Right lobe of liver (tissue), 6 donors: Measurements from ENCODE around the gene POLE. TPM values are rescaled to one million over a fixed set of nuclear protein-coding genes. Genes with fewer than 3 reads are reported as not detected.
A peak's percentile ranks its signal among the peaks of the same experiment; 100 is the strongest.

ENCODE experiments used
- ATAC-seq, 4 donors: fragments of 200-7000 bp; cut with Tn5 transposase; one replicate each; pipeline ENCODE4 v1.9.1; 2020; ENCODE audit warnings: mild to moderate bottlenecking in 4 of 4, moderate library complexity in 4 of 4
- DNase-seq, 3 donors: peaks; one replicate each; pipeline ENCODE4 v3.0.0-alpha.2; 2020
- H3K27ac ChIP-seq, 3 donors: fragments of 200-600 bp; one replicate each; pipeline ENCODE4 v1.8.0; 2022
- H3K27me3 ChIP-seq, 2 donors: fragments of 200-600 bp; one replicate each; pipeline ENCODE4 v1.8.0; 2022
- H3K36me3 ChIP-seq, 4 donors: fragments of 200-600 bp; sonication (generic) in 1 of 4; one replicate each; pipeline versions ENCODE4 v1.5.1 to v1.8.0; 2017 to 2022; ENCODE audit warnings: control low read depth in 1 of 4
- H3K4me1 ChIP-seq, 4 donors: fragments of 200-600 bp; sonication (generic) in 1 of 4; one replicate each; pipeline versions ENCODE4 v1.5.1 to v1.8.0; 2017 to 2022; ENCODE audit warnings: control low read depth in 1 of 4
- H3K4me3 ChIP-seq, 3 donors: fragments of 200-600 bp; one replicate each; pipeline ENCODE4 v1.8.0; 2022
- H3K9me3 ChIP-seq, 4 donors: fragments of 200-600 bp; sonication (generic) in 1 of 4; one replicate each; pipeline versions ENCODE4 v1.5.1 to v1.8.0; 2017 to 2022; ENCODE audit warnings: control low read depth in 1 of 4
- POLR2A ChIP-seq: fragments of 450-650 bp; IDR thresholded peaks from one replicate; pipeline ENCODE4 v1.6.1; 2017; ENCODE audit warnings: antibody characterized with exemption, mild to moderate bottlenecking
- WGBS: methylation state at CpG from one replicate; pipeline ENCODE4 v1.1.6; 2018; ENCODE audit warnings: low coverage, low lambda C conversion rate; ENCODE audit not compliant: insufficient coverage; ENCODE audit errors: missing lambda C conversion rate; 5-methylcytosine and 5-hydroxymethylcytosine counted together
- intact Hi-C, 2 donors: fragments of 100-400 bp; cut with DNase I; formaldehyde crosslinking; loops; one replicate each; pipeline versions ENCODE4 v1.11.2 to v1.14.1; 2022
- total RNA-seq, 6 experiments: library from RNA; depleted of rRNA in 2 of 6; stranded (reverse); fragments of >200 nt in 2 of 6; fragmentation: NEBNext Ultra II Directional in 3 of 6; extraction: Animal tissue kit (Norgen Biotek cat#: 25700) in 3 of 6; gene quantifications; one replicate each; pipeline versions ENCODE4 v1.1.0 to v1.2.4, GENCODE V29; 2016 to 2023
- TF ChIP-seq, protein P1 (sequence below), 4 donors: fragments of 200-600 bp in 3 of 4; fragments of 450-650 bp in 1 of 4; IDR thresholded peaks; one replicate each; pipeline versions ENCODE4 v1.5.1 to v1.8.0; 2016 to 2022; ENCODE audit warnings: antibody characterized with exemption in 4 of 4, mild to moderate bottlenecking in 2 of 4
- donor health status: DM: no; HTN: yes; CAD: no.
- donor health status: DM: no; HTN: no; CAD: no.
- donor health status: DM: no; HTN: no; CAD: no.
- donor health status: DM: no; HTN: yes; CAD: no.
- donor health status: DM: no; HTN: yes; CAD: no.

Gene POLE
- total RNA-seq, 6 experiments from 2014 or later: 13.6 to 34.0 (median 22.7) TPM

DNA sequence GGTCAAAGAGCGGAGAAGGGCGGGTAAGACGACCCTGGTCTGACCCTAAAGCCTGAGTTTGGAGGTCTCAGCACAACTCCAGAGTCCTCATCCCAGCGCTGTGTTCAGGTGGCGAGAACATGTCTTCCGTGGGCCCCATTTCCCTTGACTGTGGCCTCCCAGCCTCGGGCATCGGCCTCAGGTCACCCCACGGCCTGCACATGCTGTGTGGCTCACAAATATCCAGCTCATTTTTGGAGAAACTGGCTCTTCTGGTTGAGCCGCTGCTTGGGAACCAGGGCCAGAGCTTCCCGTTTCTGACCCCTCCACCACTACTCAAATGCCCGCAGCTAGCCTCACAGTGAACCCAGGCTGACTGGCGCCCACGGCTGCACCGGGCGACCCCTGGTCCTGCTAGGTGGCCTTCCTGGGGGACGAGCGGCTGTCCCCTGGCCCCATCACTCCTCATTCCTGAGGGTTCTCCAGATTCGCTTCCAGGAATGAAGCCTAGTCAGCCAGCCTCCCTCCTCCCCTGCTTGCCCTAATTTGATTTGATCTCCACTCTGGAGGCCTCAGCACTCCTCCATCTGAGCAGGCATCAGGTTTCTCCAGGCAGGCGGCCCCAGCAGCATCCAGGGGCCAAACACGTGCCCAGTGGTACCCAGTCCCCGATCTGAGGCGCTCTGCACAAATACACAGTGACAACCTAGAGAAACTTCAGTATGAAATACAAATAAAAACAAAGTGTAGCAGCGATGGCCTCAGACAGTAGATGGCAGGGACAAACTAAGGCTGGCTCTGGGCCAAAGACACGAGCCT, 63.9 kb downstream of the POLE start:
- Histone ChIP-seq H3K9me3 (no peaks in the 10 kb centered on the region), H3K27ac (no peak overlapping the region), H3K4me1 (peaks cover 0 to 2% (median 0%) of the 10 kb centered on the region in 4 donors), H3K27me3 (no peaks in the 10 kb centered on the region), H3K4me3 (no peak overlapping the region), H3K36me3 (peaks cover 0 to 10% (median 0%) of the 10 kb centered on the region in 4 donors)
- ATAC-seq: peak in 1 of 4 donors; percentile 4
- no peak for TF ChIP-seq POLR2A
- TF ChIP-seq, protein P1, sequence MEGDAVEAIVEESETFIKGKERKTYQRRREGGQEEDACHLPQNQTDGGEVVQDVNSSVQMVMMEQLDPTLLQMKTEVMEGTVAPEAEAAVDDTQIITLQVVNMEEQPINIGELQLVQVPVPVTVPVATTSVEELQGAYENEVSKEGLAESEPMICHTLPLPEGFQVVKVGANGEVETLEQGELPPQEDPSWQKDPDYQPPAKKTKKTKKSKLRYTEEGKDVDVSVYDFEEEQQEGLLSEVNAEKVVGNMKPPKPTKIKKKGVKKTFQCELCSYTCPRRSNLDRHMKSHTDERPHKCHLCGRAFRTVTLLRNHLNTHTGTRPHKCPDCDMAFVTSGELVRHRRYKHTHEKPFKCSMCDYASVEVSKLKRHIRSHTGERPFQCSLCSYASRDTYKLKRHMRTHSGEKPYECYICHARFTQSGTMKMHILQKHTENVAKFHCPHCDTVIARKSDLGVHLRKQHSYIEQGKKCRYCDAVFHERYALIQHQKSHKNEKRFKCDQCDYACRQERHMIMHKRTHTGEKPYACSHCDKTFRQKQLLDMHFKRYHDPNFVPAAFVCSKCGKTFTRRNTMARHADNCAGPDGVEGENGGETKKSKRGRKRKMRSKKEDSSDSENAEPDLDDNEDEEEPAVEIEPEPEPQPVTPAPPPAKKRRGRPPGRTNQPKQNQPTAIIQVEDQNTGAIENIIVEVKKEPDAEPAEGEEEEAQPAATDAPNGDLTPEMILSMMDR (IDR thresholded peaks at IDR 0.05): no peak
- 44% methylated on average over 4 of the region's 25 CpGs for WGBS
- DNase-seq: no peak
- intact Hi-C loops: no loop called here

DNA sequence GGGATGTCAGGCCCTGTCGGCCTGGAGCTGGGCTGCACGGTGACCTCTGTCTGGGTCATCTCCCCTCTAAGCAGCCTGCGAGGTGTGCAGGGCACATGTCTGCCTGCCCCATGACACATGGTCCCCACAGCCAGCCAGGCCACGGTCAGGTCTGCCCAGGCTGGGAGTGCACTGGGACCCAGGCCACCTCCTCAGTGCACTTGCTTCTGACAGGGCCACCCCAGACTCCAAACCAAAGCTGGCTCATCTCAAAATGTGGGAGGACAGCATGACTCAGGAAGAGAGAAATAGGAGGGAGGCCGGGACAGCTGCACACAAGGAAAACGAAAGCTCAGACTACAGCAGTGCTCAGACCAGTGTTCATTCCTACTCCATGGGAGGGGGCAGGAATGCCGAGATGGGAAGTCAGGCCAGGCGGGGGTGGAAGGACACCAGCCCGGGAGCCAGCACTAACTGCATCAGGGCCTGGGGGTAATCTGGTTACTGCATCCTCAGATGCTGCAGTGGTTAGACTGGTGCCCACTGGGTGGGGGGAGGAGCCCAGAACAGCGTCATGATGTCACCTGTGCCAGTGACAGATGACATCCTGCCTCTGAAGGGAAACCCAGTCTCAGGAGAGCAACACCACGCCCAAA, 64.6 kb downstream of the POLE start:
- ATAC-seq (peak; percentile 21 to 58 (median 34)), DNase-seq (no peak)
- Histone ChIP-seq H3K27me3 (peaks cover 0 to 3% of the 10 kb centered on the region in 2 donors), H3K27ac (no peak overlapping the region), H3K4me1 (peaks cover 0 to 4% (median 0%) of the 10 kb centered on the region in 4 donors), H3K9me3 (no peaks in the 10 kb centered on the region), H3K4me3 (no peak overlapping the region), H3K36me3 (peaks cover 0 to 10% (median 0%) of the 10 kb centered on the region in 4 donors)
- TF ChIP-seq, protein P1 (IDR thresholded peaks at IDR 0.05): no peak
- no peak for TF ChIP-seq POLR2A
- 45% methylated on average over 3 of the region's 11 CpGs for WGBS
- intact Hi-C loops: no loop called here

DNA sequence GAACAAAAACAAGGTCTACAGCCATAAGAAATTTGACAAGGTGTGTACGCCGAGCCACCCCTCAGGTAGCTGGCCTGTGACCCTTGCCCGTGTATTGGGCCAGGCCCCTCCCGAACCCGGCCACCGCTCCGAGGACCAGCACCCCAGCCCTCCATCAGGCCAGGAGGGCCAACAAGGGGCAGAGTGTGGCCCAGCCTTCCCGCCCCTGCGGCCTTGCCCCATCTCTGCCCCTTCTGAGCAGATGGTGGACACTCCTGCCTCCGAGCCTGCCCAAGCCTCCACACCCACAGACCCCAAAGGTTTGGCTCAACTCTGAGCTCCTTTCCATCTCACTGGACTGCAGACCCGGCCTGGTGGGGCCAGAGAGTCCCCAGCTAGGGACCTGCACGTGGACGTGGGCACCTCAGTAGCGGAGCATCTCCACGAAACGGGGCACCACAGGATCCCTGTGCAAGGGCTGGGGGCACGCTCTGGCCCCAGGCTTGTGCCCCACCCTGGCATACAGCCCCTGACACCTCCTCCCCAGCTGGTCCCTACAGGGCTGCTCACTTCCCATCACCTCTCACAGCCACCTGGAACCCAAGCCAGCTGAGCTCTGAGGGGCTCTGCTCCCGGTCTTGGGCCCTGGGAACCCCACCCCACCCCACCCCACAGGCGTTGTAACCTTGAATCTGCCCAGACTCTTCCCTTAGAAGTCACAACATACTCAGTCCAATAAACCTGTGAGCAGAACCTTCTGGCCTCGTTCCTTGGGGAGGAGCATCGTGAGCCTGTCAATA, 65.3 kb downstream of the POLE start:
- 93% methylated on average over 3 of the region's 21 CpGs for WGBS
- Histone ChIP-seq H3K4me1 (peaks cover 0 to 4% (median 0%) of the 10 kb centered on the region in 4 donors), H3K27me3 (peaks cover 0 to 7% of the 10 kb centered on the region in 2 donors), H3K27ac (no peak overlapping the region), H3K4me3 (no peak overlapping the region), H3K36me3 (peaks cover 0 to 10% (median 0%) of the 10 kb centered on the region in 4 donors), H3K9me3 (no peaks in the 10 kb centered on the region)
- ATAC-seq: no peak
- peak in 1 of 3 donors; percentile 54 for DNase-seq
- intact Hi-C loops: no loop called here
- TF ChIP-seq, protein P1 (IDR thresholded peaks at IDR 0.05): no peak
- no peak for TF ChIP-seq POLR2A

GRCh38 chr12:132620899-132621656, 66.1 kb downstream of the POLE start:
- Histone ChIP-seq H3K27me3 (peaks cover 0 to 13% of the 10 kb centered on the region in 2 donors), H3K4me1 (peaks cover 0 to 4% (median 0%) of the 10 kb centered on the region in 4 donors), H3K9me3 (no peaks in the 10 kb centered on the region), H3K27ac (no peak overlapping the region), H3K36me3 (peaks cover 0 to 8% (median 0%) of the 10 kb centered on the region in 4 donors), H3K4me3 (no peak overlapping the region)
- no peak for ATAC-seq
- peak in 1 of 3 donors; percentile 35 for DNase-seq
- no peak for TF ChIP-seq POLR2A
- TF ChIP-seq, protein P1 (IDR thresholded peaks at IDR 0.05): no peak
- intact Hi-C loops: no loop called here
- 77% methylated on average over 12 of the region's 28 CpGs for WGBS
